NCI-H69 (cell line): ENCODE measurements around the gene VPS37D.
"Not testable (repeated sequence)": the region's sequence is repeated elsewhere in the genome, so short reads cannot be mapped to it uniquely, and the experiment has no call there.

Source experiments
- DNase-seq: peaks from one replicate; lab custom pipeline; 2025; lab: John Stamatoyannopoulos, UW

VPS37D gene

DNA sequence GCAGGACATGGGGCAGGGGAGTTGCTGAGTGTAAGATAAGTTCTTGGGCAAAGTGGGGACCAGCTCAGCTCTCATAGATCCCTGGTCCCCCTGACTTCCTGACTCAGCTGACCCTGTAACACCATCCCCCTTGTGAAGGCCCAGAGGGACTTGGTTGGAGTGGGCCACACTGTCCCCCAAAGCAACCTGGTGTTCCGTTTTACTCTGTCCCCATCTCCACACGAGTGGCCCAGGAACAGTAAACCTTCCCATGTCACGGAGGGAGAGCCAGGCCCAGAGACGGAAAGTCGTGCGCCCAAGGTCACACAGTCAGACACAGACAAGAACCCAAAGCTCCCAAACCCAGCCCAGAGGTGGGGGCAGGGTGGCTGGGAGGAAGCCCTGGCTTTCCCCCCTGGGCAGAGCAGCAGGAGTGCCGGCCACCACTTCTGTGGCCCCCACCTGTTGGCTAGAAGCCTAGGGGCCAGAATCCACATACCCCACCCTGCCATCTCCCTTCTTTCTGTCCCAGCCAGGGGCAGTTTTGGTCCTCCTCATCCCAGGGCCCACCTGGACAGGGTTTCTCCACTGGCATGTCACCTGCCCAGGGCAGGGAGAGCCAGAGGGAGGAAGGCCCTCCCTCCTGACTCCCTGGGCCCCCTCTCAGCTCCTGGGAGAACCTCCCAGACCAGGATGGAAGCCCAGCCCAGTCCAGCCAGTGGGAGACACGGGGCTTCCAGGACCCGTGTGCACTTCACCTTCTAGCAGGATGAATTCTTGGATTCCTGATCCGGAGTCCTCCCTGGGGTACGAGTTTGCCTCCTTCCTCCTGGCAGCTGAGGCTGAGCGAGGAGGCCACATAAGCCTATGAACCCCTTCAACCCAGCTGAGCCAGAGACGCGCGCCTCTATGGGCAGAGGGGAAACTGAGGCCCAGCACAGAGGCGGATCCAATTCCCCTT lies 20.6 kb upstream of the VPS37D start:
- no peak for DNase-seq

- DNase-seq, result peak; percentile 86
Observed at GRCh38 chr7:73647725-73648592, 19.7 kb upstream of the VPS37D start.

DNA sequence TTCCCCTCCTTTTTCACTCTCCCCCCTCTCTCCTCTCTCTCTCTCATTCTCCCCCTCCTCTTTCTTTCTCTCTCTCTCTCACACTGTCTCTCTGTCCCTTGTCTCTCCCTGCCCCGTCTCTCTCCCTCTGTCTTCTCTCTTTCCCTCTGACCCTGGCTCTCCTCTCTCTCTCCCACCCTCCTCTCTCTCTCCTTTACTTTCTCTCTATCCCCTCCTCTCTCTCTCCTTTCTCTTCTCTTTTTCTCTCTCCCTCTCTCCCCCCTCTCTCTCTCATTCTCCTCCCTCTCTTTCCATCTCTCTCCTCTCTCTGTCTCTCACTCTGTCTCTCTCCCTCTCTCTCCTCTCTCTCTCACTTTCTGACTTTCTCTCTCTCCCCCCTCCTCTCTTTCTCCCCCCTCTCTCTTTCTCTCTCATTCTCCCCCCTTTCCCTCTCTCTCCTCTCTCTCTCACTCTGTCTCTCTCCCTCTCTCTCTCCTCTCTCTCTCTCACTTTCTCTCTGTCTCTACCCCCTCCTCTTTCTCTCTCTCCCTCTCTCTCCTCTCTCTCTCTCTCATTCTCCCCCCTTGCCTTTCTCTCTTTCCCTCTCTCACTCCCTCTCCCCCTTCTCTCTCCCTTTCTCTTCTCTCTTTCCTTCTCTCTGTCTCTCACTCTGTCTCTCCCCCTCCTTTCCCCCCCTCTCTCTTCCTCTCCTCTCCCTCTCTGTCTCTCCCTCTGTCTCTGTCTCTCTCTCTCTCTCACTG lies 18.9 kb upstream of the VPS37D start:
- no peak for DNase-seq

GRCh38 chr7:73649576-73649975 lies 18.1 kb upstream of the VPS37D start:
- DNase-seq, result no peak

DNA sequence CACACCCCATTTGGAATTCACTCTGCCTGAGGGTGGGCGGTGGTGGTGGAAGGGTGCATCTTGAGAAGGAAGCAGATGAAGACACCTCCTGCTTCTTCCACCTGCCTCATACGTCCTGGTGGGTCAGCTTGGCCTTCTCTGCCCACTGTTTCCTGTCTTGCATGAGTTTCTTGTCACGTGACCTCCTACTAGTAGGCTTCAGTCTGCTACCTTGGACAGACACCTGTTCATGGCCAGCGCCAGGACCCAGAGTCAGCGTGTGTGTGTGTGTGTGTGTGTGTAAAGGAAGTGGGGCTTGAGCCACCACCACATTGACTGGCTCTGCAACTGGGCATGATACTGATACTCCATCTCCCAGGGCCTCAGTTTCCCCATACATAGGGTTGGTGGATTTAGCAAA lies 17.1 kb upstream of the VPS37D start:
- DNase-seq, result no peak

DNA sequence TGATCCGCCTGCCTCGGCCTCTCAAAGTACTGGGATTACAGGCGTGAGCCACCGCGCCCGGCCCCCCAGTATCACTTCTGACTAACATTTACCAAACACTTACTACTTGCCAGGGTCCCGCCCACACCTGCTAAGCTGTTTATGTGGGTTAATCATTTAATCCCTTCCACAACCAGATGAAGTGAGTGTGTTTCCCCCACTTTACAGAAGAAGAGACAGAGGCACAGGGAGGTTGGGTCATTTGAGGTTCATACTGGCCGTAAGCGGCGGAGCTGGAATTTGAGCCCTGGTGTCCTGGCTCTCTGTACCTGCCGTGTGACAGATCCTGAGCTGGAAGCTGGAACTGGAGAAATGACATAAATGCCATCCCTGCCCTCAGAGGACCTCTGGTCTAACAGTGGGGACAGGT lies 15.1 kb upstream of the VPS37D start:
- DNase-seq, result peak; percentile 48

GRCh38 chr7:73655309-73655708 lies 12.3 kb upstream of the VPS37D start:
- not testable (repeated sequence) for DNase-seq

- DNase-seq, result no peak
Observed at GRCh38 chr7:73659983-73660382, 7.6 kb upstream of the VPS37D start.

- DNase-seq, result peak; percentile 33
Observed at GRCh38 chr7:73660594-73660993, 7.0 kb upstream of the VPS37D start.

DNA sequence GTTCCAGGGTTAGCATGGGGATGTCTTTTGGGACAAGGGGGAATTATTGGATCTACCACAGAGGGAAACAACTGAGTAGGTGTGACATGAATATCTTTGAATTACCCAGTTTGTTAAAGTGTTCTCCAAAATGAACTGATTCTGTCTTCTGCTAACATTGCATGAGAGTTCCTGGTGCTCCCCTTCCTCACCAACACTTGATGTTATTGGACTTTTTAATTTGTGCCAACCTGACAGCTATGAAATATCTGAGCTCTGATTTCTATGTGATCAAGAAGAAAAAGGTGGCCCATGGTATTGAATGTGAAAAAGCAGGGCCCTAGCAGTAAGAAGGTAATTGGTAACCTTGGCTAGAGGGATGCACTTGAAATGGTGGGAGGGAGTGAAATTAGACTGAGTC lies 4.6 kb upstream of the VPS37D start:
- DNase-seq, result no peak

GRCh38 chr7:73668103-73668885 lies 663 bp downstream of the VPS37D start:
- peak; percentile 72 for DNase-seq

- no peak for DNase-seq
Observed at GRCh38 chr7:73668886-73669230, 1.2 kb downstream of the VPS37D start.

- DNase-seq, result no peak
Observed at GRCh38 chr7:73669288-73669701, 1.7 kb downstream of the VPS37D start.

DNA sequence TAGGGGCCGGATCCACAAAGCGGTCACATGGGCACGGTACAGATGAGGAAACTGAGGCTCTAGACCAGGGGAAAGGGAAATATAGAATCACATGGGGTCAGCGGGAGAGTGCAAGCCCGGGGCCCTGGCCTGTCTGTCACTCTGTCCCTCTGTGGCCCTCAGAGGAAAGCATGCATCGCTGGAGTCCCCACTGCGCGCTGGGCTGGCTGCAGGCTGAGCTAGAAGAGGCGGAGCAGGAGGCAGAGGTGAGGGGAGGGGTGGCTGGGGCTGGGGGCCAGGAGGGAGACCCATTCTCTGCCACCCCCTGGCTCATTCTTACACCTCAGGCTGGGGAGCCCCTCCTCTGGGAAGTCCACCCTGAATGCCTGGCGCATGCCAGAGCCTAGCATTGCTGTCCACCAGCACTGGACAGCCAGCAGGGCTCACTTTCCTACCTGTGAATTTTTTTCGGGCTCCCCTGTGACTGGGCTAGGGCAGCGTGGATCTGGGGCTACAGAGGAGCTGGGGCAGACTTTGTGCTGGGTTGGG lies 2.3 kb downstream of the VPS37D start:
- no peak for DNase-seq

DNA sequence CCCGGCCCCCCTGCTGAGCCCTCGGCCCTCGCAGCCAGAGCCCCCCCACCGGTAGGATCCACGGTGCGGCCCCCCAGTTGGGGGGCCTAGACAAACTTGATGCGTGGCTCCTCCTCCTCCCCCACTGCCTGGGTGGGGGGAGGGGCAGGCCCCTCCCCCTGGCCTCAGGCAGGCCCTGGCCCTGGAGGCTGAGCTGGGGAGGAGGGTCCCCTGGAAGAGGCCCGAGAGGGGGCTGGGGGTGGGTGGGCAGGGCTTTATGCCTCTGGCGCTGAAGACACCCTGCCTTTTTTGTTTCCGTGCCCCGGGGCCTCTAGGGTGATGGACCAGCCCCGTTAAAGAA lies 3.7 kb downstream of the VPS37D start:
- DNase-seq, result no peak

GRCh38 chr7:73671857-73672445 lies 4.3 kb downstream of the VPS37D start:
- DNase-seq, result no peak

DNA sequence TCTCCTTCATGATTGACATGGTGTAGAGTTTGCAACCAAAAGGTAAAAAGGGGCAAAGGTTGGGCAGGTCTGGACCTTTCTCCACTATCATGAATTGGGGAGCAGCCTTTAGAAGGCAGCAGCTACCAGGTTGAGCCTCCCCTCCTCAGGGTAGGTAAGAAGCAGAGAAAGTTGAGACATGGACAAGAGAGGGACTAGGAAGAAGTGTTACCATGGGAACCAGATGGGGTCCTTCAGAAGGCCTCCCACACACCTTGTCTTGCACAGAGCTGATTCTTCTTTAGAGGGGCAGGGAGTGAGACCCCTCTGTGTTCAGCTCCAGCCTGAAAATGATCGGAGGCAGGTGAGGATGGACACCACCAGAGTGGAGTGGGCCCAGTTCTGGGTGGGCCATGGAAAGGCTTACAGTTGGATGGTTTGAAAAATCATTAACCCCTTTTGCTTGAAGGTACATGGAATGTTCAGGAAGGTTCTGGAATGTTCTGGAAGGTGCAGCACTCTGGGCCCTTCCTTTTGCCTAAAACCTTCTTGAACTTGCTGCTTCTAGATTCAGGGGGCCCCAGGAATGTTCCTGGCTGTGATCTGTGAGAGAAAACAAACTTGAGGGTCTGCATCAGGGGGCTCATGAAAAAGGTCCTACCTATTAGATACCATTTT lies 7.0 kb downstream of the VPS37D start:
- DNase-seq, result no peak

DNA sequence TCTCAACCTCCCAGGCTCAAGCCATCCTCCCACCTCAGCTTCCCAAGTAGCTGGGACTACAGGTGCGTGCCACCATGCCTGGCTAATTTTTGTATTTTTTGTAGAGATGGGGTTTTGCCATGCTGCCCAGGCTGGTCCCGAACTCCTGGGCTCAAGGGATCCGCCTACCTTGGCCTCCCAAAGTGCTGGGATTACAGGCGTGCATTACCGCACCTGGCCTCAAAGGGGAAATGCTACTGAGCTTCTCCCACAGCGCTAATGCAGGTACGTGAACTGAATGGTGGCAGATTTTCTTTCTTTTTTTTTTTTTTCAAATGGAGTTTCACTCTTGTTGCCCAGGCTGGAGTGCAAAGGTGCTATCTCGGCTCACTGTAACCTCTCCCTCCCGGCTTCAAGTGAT lies 8.4 kb downstream of the VPS37D start:
- DNase-seq, result peak; percentile 29

DNA sequence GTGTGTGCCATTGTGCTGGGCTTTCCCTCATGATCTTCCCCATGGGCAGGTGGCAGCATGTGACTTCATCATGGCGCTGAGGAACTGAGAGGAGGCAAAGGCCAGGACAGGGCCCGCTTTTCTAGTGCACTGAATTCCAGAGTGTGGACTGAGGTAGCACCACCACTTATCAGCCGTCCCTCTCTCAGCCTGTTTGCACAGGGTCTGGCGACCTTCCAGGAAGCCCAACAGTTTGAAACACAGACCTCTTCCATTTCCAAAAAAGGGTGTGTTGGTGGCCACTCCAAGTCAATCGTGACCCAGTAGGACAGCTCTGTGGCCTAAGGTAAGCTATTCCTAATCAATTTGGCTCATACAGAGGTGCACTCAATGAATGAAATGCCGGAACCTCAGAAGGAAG lies 11.2 kb downstream of the VPS37D start:
- DNase-seq, result no peak

DNA sequence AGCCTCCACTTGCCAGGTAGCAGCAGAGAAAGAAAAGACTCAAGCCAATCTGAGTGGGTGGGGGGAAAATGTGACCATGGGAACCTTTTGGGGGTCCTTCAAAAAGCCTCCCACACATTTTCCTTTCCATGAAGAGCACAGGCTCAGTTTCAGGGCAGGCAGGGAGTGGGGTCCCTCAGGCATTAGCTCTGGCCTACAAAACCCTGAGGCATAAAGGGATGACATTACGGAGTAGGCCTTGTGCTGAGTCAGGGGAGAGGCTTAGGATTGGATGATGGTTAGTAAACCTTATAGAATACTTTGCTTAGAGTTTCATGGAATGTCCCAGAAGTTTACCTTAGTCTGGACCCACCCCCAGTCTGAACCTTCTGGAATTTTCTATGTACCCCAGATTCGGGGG lies 12.1 kb downstream of the VPS37D start:
- no peak for DNase-seq
